Endothelial cell of umbilical vein (primary cell): ENCODE data around the gene TIPIN. TPM values are rescaled to one million over a fixed set of nuclear protein-coding genes. Genes with fewer than 3 reads are reported as not detected.

Experiments used
- BruUV-seq: library from RNA; stranded (reverse); fragments of 400-500 nt; replicated peaks from 2 replicates; lab custom pipeline; 2021; lab: Mats Ljungman, UMichigan
- CTCF ChIA-PET: fragments of 300-600, 350-600 bp; sonication (Branson Sonifier 250); formaldehyde crosslinking; loops from one replicate; lab custom pipeline; 2021; ENCODE audit warnings: antibody characterized with exemption, inconsistent platforms; lab: Charles Lee
- POLR2A ChIA-PET: fragments of 300-600, 350-600 bp; sonication (Branson Sonifier 250); formaldehyde crosslinking; loops from one replicate; lab custom pipeline; 2021; ENCODE audit warnings: antibody characterized with exemption, inconsistent platforms; lab: Charles Lee
- DNase-seq: peaks from one replicate; pipeline ENCODE4 v3.0.0-alpha.2; 2011; ENCODE audit warnings: low read depth, low spot score
- FAIRE-seq: peaks from 2 replicates; lab custom pipeline; 2011; peaks lifted over from hg19 to GRCh38; lab: Jason Lieb, UNC
- H2AFZ ChIP-seq: 2 replicates; pipeline ENCODE4 v1.6.0; 2012; ENCODE audit warnings: low read depth, low read length, control low read depth, inconsistent platforms
- H3K27ac ChIP-seq: 2 replicates; pipeline ENCODE4 v1.5.1; 2011; ENCODE audit warnings: low read depth, mild to moderate bottlenecking, control low read depth, low read length, moderate library complexity; ENCODE audit not compliant: insufficient read depth
- H3K27me3 ChIP-seq, 2 experiments: 2 replicates each; pipeline versions ENCODE4 v1.6.0 to v1.6.1; 2011; ENCODE audit warnings: low read length in 2 of 2, mixed read lengths in 1 of 2; ENCODE audit not compliant: control insufficient read depth in 2 of 2, insufficient read depth in 2 of 2
- H3K36me3 ChIP-seq, 2 experiments: 2 replicates in 1 of 2; 3 replicates in 1 of 2; pipeline ENCODE4 v1.5.1; 2011; ENCODE audit warnings: low read length in 2 of 2, mild to moderate bottlenecking in 1 of 2, moderate library complexity in 1 of 2; ENCODE audit not compliant: control insufficient read depth in 2 of 2, insufficient read depth in 2 of 2; ENCODE audit errors: extremely low read depth in 1 of 2
- H3K4me1 ChIP-seq: 3 replicates; pipeline ENCODE4 v1.5.1; 2011; ENCODE audit warnings: mild to moderate bottlenecking, low read length; ENCODE audit not compliant: control insufficient read depth, insufficient read depth; ENCODE audit errors: extremely low read depth
- H3K4me2 ChIP-seq: 2 replicates; pipeline ENCODE4 v1.6.1; 2011; ENCODE audit warnings: low read length, control low read depth, mixed read lengths; ENCODE audit not compliant: insufficient read depth
- H3K4me3 ChIP-seq, 3 experiments: fragments of 200-600 bp in 1 of 3; sonication (generic), shearing (Covaris generic) in 1 of 3; replicated peaks in 1 of 3; 2 replicates each; pipeline ENCODE4 v1.5.1; 2011 to 2016; ENCODE audit warnings: control low read depth in 3 of 3, low read length in 3 of 3, mild to moderate bottlenecking in 2 of 3, inconsistent platforms in 1 of 3, low read depth in 1 of 3, moderate library complexity in 1 of 3; ENCODE audit not compliant: insufficient read depth in 1 of 3
- H3K79me2 ChIP-seq: 2 replicates; pipeline ENCODE4 v1.6.0; 2012; ENCODE audit warnings: low read length, inconsistent platforms; ENCODE audit not compliant: control insufficient read depth, insufficient read depth
- H3K9ac ChIP-seq: replicated peaks from 2 replicates; pipeline ENCODE3; 2011; ENCODE audit warnings: low read length, control low read depth; ENCODE audit not compliant: insufficient read depth; ENCODE audit errors: extremely low read depth
- H3K9me1 ChIP-seq: replicated peaks from 3 replicates; pipeline ENCODE4 v1.6.0; 2011; ENCODE audit warnings: mild to moderate bottlenecking, low read length; ENCODE audit not compliant: control insufficient read depth, insufficient read depth; ENCODE audit errors: extremely low read depth
- H3K9me3 ChIP-seq: replicated peaks from 2 replicates; pipeline ENCODE4 v1.5.1; 2012; ENCODE audit warnings: low read length, inconsistent platforms; ENCODE audit not compliant: control insufficient read depth, insufficient read depth
- H4K20me1 ChIP-seq: replicated peaks from 2 replicates; pipeline ENCODE3; 2011; ENCODE audit warnings: mild to moderate bottlenecking, low read length; ENCODE audit not compliant: control insufficient read depth, insufficient read depth; ENCODE audit errors: extremely low read depth
- CTCF ChIP-seq, 2 donors: IDR thresholded peaks; 1 replicate in 1 of 2; 2 replicates in 1 of 2; pipeline ENCODE4 v1.5.1; 2011; ENCODE audit warnings: low read length in 2 of 2, mild to moderate bottlenecking in 2 of 2, moderate library complexity in 2 of 2, control low read depth in 1 of 2, inconsistent platforms in 1 of 2, low read depth in 1 of 2; ENCODE audit not compliant: insufficient read depth in 1 of 2; ENCODE audit errors: extremely low read depth in 1 of 2
- EZH2 ChIP-seq: IDR thresholded peaks from 2 replicates; pipeline ENCODE4 v1.6.1; 2012; ENCODE audit warnings: borderline replicate concordance, low read depth, mild to moderate bottlenecking, moderate library complexity, low read length, inconsistent platforms; ENCODE audit not compliant: severe bottlenecking
- FOS ChIP-seq: IDR thresholded peaks from 2 replicates; pipeline ENCODE4 v1.6.1; 2011; ENCODE audit warnings: mild to moderate bottlenecking, low read length, moderate library complexity, borderline replicate concordance; ENCODE audit not compliant: insufficient read depth
- GATA2 ChIP-seq: IDR thresholded peaks from 2 replicates; pipeline ENCODE4 v1.7.0; 2011; ENCODE audit warnings: low read depth, mild to moderate bottlenecking, moderate library complexity, mixed read lengths, low read length; ENCODE audit not compliant: insufficient read length, insufficient read depth
- JUN ChIP-seq: IDR thresholded peaks from 2 replicates; pipeline ENCODE4 v1.6.1; 2011; ENCODE audit warnings: borderline replicate concordance, low read depth; ENCODE audit not compliant: insufficient read length, insufficient read depth
- MAX ChIP-seq: IDR thresholded peaks from 2 replicates; pipeline ENCODE4 v1.6.1; 2011; ENCODE audit not compliant: insufficient read depth, insufficient read length
- MYC ChIP-seq: IDR thresholded peaks from one replicate; pipeline ENCODE4 v1.6.1; 2011; ENCODE audit warnings: mild to moderate bottlenecking, low read depth, low read length
- POLR2A ChIP-seq: IDR thresholded peaks from 2 replicates; pipeline ENCODE4 v1.6.1; 2012; ENCODE audit warnings: low read depth, mild to moderate bottlenecking, control low read depth, low read length
- POLR2AphosphoS5 ChIP-seq: IDR thresholded peaks from 2 replicates; pipeline ENCODE4 v1.6.1; 2012; ENCODE audit warnings: low read depth, mild to moderate bottlenecking, control low read depth, low read length, moderate library complexity; ENCODE audit not compliant: insufficient read depth
- dilution Hi-C: fragments of 300-500 bp; cut with MboI; formaldehyde crosslinking; loops from one replicate; pipeline ENCODE4 v1.15.0; 2019; ENCODE audit warnings: low sequenced_read_pairs; ENCODE audit not compliant: extremely low pct_ligation_motif_present
- intact Hi-C: fragments of 100-400 bp; cut with micrococcal nuclease; formaldehyde crosslinking; loops from one replicate; pipeline ENCODE4 v1.10.0; 2022
- polyA plus RNA-seq, 4 experiments: library from polyadenylated mRNA; depleted of rRNA in 3 of 4; stranded (reverse) in 3 of 4; unstranded in 1 of 4; fragments of >200 nt; gene quantifications; 2 replicates each; pipeline versions ENCODE4 v1.2.1 to v1.2.3, GENCODE V29; 2011 to 2012; ENCODE audit warnings: missing spikeins in 1 of 4
- total RNA-seq: library from RNA; stranded (reverse); gene quantifications from 2 replicates; pipeline ENCODE4 v1.2.3, GENCODE V29; 2021

TIPIN gene
- total and polyA plus RNA-seq, 2 donors (not counting 3 experiments of a cell fraction or from before 2014, with no cell fraction given) = 3.6 to 15.4 TPM

- POLR2A ChIA-PET = no interaction called here
- intact Hi-C loops = no loop called here
- no peak overlapping the region for H3K9ac ChIP-seq
Measured at GRCh38 chr15:66399276-66399675, 42.8 kb upstream of the TIPIN start.

More at GRCh38 chr15:66399276-66399675, 42.8 kb upstream of the TIPIN start:
- dilution Hi-C loops = no loop called here
- TF ChIP-seq GATA2 (no peak), POLR2A (no peak), MYC (no peak), CTCF (IDR thresholded peaks at IDR 0.05; ENCODE audit: extremely low read depth in 1 of 2, insufficient read depth in 1 of 2, low read depth in 1 of 2, low read length in 2 of 2) (no peak), EZH2 (no peak), JUN (no peak), FOS (no peak), MAX (no peak), POLR2AphosphoS5 (no peak)
- no peaks in the 10 kb centered on the region for H3K9me3 ChIP-seq
- no peaks in the 10 kb centered on the region for H3K9me1 ChIP-seq
- H4K20me1 ChIP-seq = peaks cover 2% of the 10 kb centered on the region
- H3K27ac ChIP-seq = no peak overlapping the region
- H3K4me2 ChIP-seq = no peak overlapping the region
- H3K4me3 ChIP-seq = no peak overlapping the region
- FAIRE-seq (no peak), DNase-seq (no peak)
- no peaks in the 10 kb centered on the region for H3K36me3 ChIP-seq
- H3K79me2 ChIP-seq = peaks cover 93% of the 10 kb centered on the region
- CTCF ChIA-PET = no interaction called here
- H3K4me1 ChIP-seq = peaks cover 10% of the 10 kb centered on the region
- H3K27me3 ChIP-seq = no peaks in the 10 kb centered on the region
- no peak overlapping the region for H2AFZ ChIP-seq
- no TSS peak for BruUV-seq
